Adipose tissue (tissue), 3 donors: ENCODE results near the gene NPHP4. TPM values are rescaled to one million over a fixed set of nuclear protein-coding genes. Genes with fewer than 3 reads are reported as not detected.

Experiments used
- polyA plus RNA-seq, 3 donors: library from polyadenylated mRNA; stranded (reverse); fragments of 200-250 nt; gene quantifications; one replicate each; pipeline ENCODE4 v1.2.3, GENCODE V29; 2013
- donor health status: healthy with polysubstance abuse.
- donor health status: Bipolar disorder and iron deficiency.
- donor health status: healthy.

The NPHP4 gene
- polyA plus RNA-seq, 3 donors: 5.0 to 14.3 (median 6.4) TPM

Other genes starting within 250 kb of the NPHP4 start
- gene KCNAB2, start 53.5 kb upstream of the NPHP4 start, polyA plus RNA-seq: 10 to 100 TPM in 1 of 3 donors, 1 to 10 TPM in 2; 3.0 to 11.4 (median 8.1) TPM
- under 1 TPM; 0.09 to 0.16 (median 0.11) TPM for gene CHD5, start 187.9 kb upstream of the NPHP4 start, polyA plus RNA-seq
- gene RPL22, start 207.2 kb upstream of the NPHP4 start, polyA plus RNA-seq: 100 to 1,000 TPM; 159 to 575 (median 286) TPM
- 10 to 100 TPM in 1 of 3 donors, 1 to 10 TPM in 2; 7.5 to 13.7 (median 9.7) TPM for gene RNF207, start 213.7 kb upstream of the NPHP4 start, polyA plus RNA-seq
- 10 to 100 TPM; 12.7 to 33.3 (median 30.6) TPM for gene ICMT, start 243.5 kb upstream of the NPHP4 start, polyA plus RNA-seq